AG09309 (cell line): Measurements from ENCODE around the gene IL18BP.

Source experiments
- DNase-seq: peaks from one replicate; pipeline ENCODE4 v3.0.0-alpha.2; 2010; ENCODE audit warnings: low read depth
- H3K4me3 ChIP-seq: 2 replicates; pipeline ENCODE4 v1.5.1; 2011; ENCODE audit warnings: mild to moderate bottlenecking, low read depth, low read length, moderate library complexity; ENCODE audit not compliant: control insufficient read depth
- TF ChIP-seq, protein P1 (sequence below): IDR thresholded peaks from 2 replicates; pipeline ENCODE4 v1.5.1; 2011; ENCODE audit warnings: mild to moderate bottlenecking, low read depth, low read length, inconsistent platforms; ENCODE audit not compliant: insufficient read depth, control insufficient read depth; ENCODE audit errors: missing control alignments

Gene IL18BP

DNA sequence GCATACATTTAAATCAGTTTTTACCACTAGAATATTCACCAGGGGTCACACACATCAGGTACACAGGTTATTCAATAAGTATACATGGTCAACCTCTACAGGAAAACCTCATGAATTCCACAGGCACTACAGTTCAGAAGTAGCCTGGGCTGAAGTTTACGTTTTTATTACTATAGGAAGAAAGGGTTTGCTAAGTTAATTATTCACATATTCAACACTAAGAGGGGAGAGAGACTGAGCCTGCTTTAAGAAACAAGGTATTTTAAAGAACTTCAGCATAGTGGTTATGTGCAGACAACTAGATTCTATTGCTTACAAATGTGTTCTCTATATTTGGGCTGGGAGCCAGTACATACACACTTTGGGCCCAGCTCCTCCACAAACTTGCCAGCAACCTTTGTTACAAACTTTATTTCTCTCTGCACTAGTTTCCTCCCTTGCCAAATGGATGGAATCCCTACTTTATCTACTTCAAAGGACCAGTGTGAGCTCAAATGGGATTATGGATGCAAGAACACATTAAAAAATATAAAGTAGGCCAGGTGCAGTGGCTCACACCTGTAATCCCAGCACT, 31.9 kb downstream of the IL18BP start:
- no peak for DNase-seq
- TF ChIP-seq, protein P1, sequence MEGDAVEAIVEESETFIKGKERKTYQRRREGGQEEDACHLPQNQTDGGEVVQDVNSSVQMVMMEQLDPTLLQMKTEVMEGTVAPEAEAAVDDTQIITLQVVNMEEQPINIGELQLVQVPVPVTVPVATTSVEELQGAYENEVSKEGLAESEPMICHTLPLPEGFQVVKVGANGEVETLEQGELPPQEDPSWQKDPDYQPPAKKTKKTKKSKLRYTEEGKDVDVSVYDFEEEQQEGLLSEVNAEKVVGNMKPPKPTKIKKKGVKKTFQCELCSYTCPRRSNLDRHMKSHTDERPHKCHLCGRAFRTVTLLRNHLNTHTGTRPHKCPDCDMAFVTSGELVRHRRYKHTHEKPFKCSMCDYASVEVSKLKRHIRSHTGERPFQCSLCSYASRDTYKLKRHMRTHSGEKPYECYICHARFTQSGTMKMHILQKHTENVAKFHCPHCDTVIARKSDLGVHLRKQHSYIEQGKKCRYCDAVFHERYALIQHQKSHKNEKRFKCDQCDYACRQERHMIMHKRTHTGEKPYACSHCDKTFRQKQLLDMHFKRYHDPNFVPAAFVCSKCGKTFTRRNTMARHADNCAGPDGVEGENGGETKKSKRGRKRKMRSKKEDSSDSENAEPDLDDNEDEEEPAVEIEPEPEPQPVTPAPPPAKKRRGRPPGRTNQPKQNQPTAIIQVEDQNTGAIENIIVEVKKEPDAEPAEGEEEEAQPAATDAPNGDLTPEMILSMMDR: no peak
- no peak overlapping the region for H3K4me3 ChIP-seq

DNA sequence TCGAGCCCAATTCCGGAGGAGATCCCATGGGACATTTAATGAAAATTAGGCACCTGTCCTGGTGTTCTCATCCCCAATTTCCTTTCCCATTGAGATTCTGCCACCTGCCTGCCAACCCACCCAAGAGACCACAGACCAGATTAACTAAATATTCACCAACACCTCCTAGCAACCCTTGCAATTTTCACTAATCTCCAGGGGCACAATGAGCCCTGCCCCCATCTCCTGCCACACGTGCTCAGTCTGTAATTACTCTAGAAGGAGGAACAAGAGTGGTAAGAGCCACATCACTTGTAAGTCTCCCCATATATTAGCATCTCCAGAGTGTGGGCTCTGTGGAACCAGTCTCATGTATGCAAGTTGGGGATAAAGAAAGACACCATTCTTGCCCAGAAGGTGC, 38.0 kb downstream of the IL18BP start:
- TF ChIP-seq, protein P1: no peak
- no peak for DNase-seq
- H3K4me3 ChIP-seq: no peak overlapping the region

DNA sequence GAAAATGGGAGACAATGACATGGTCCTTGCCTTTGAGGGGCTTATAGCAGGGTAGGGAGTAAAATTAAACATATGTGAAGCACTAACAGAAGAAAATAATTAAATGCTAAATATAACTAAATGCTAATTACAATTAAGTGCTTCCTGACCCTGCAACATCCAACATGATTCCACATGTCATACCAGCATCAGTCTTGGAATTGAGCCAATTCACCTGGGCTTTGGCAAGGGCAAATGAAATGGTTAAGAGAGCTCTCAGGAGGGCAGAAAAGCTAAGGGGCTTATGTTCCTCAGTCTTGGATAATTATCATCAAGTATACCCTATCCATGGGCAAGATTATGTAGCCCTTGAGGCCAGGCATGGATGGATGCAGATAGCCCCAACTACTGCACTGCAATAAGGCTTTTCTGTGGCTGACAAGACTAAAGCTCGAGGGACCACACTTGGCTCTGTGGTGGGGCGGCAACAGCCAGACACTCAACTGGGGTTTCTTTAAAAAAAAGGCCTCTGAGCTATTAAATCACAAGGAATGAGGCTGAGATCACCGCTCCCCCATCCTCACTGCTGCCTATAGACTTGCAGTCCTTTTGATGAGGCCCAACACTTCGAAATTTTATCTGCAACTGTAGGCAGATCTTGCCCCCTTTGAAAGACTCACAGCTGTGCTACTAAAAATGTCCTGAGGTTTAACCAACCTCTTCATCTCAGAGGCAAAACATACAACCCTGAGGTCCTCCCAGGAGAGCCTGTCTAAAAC, 39.0 kb downstream of the IL18BP start:
- TF ChIP-seq, protein P1: no peak
- peak overlapping the region; percentile 70; the same call in 1 of the 2 replicates for H3K4me3 ChIP-seq
- no peak for DNase-seq

DNA sequence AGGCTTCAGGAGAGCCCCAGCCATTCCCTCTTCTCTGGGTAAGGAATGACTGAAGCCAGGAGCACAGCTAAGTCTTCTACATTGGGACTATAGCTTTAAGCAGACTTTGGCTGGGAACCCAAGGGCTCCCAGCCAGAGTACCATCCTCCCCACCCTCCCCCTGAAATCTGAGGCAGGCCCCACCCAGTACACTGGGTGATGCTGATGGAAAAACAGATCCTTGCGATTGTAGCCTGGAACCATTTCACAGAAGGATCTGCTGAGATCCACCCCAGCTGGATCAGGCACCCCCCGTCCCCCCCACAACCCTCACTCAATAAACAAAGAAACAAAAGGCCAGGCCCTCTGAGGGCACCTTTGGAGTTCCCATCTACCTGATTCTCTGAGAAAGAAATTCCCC, 39.8 kb downstream of the IL18BP start:
- DNase-seq: peak; percentile 46
- TF ChIP-seq, protein P1: no peak
- H3K4me3 ChIP-seq: peak overlapping the region; percentile 70

DNA sequence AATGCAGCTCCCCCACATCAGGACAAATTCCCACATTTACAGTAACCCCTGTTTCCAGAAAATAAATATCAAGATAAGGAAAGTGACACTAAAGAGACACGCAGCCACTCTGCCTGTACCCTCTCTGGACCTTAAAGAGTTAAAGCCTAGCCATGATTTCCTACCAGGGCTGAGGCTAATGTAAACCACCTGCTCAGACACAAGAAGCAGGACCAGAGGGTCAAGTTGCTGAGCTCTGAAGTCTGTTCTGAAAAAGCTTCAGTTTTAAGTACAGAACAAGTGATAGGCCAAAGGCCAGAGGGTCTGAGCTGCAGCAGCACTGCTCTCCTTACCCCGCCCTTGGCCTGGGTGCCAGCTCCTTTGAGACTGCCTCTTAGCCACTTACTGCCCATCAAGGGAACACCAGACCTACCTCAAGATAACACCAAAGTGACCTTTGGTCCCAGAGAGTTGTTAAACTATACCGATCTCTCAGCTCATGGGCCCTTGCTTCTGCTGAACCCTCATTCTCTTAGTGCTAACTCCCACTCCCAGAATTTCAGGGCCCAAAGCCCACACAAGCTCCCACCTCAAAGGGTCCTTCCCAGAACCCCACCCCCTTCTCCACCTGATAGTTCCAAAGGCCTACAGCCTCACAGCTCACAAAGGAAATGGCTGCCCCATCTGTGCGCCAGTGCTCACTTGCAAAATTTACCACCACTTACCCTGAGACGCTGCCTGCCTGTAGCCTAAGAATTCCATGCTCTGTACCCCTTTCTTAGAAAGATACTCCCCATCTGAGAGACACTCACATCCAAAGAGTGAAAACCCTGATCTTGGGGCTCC, 40.5 kb downstream of the IL18BP start:
- TF ChIP-seq, protein P1: no peak
- H3K4me3 ChIP-seq: peak overlapping the region; percentile 70
- DNase-seq: no peak

DNA sequence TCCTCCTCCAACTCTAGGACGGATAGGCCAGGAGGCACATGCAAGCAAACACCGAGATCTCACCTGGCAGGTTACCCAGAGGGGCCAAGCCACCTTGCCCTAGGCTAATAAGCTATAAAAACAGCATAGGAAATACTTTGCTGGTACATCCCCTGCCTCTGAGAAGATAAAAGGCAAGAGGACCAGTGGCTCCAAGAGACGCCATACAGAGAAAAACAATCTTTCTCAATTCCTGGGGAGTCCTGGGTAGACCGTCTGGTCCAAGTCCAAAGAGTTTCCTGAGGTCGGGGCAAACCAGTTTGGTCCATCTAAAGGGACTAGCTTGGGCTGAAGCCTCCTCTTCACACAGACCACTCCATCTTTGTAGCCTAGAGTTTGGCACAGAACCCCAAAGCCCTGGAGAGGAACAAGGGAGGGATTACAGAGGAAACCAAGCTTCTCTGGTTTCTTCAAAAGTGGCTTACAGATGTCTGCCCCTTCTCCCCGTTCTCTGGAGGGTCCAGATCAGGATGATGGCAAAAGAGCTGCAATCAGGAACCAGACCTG, 41.2 kb downstream of the IL18BP start:
- no peak for DNase-seq
- TF ChIP-seq, protein P1: no peak
- peak overlapping the region; percentile 70 for H3K4me3 ChIP-seq
